T-cell (primary cell): ENCODE data around the gene CNST. TPM values are rescaled to one million over a fixed set of nuclear protein-coding genes. Genes with fewer than 3 reads are reported as not detected.

Experiments
- ATAC-seq, 4 experiments: fragments of 200-7000 bp in 3 of 4; fragments of 150-1000 bp in 1 of 4; cut with Tn5 transposase; replicated peaks in 1 of 4; 1 replicate in 3 of 4; 2 replicates in 1 of 4; pipeline ENCODE4 v1.10.0; 2021; ENCODE audit warnings: moderate library complexity in 3 of 4, mild to moderate bottlenecking in 2 of 4, moderate number of reproducible peaks in 1 of 4
- CTCF ChIA-PET, 2 donors: fragments of 300-600 bp; sonication (Branson Sonifier 250); formaldehyde crosslinking; loops; one replicate each; lab custom pipeline; 2022; ENCODE audit warnings: antibody characterized with exemption in 2 of 2; lab: Charles Lee
- POLR2A ChIA-PET, 2 donors: fragments of 300-600 bp; sonication (Branson Sonifier 250); formaldehyde crosslinking; loops; one replicate each; lab custom pipeline; 2022; ENCODE audit warnings: antibody characterized with exemption in 2 of 2; lab: Charles Lee
- DNase-seq, 35 experiments: peaks; one replicate each; pipeline versions ENCODE4 v3.0.0 to v3.0.0-alpha.2; 2013 to 2023
- H3K27ac ChIP-seq: one replicate; pipeline ENCODE4 v1.5.1; 2013; ENCODE audit warnings: low read length
- H3K27me3 ChIP-seq, 2 experiments: replicated peaks in 1 of 2; 1 replicate in 1 of 2; 2 replicates in 1 of 2; pipeline versions ENCODE4 v1.6.1 to v1.7.0; 2013; ENCODE audit warnings: low read length in 1 of 2, mixed read lengths in 1 of 2; ENCODE audit not compliant: control insufficient read depth in 2 of 2, insufficient read depth in 2 of 2; ENCODE audit errors: extremely low read depth in 1 of 2
- H3K36me3 ChIP-seq, 2 donors: 1 replicate in 1 of 2; 2 replicates in 1 of 2; pipeline versions ENCODE4 v1.6.1 to v1.7.0; 2013; ENCODE audit warnings: low read length in 1 of 2; ENCODE audit not compliant: control insufficient read depth in 2 of 2, insufficient read depth in 1 of 2; ENCODE audit errors: extremely low read depth in 1 of 2
- H3K4me1 ChIP-seq, 2 experiments: 1 replicate in 1 of 2; 2 replicates in 1 of 2; pipeline versions ENCODE4 v1.6.1 to v1.7.0; 2013; ENCODE audit warnings: low read length in 2 of 2, mixed read lengths in 1 of 2; ENCODE audit not compliant: insufficient read depth in 2 of 2, control insufficient read depth in 1 of 2; ENCODE audit errors: extremely low read depth in 1 of 2
- H3K4me3 ChIP-seq, 2 donors: 1 replicate in 1 of 2; 2 replicates in 1 of 2; pipeline versions ENCODE4 v1.5.1 to v1.7.0; 2013; ENCODE audit warnings: mild to moderate bottlenecking in 2 of 2, low read length in 1 of 2, moderate library complexity in 1 of 2; ENCODE audit not compliant: control insufficient read depth in 1 of 2; ENCODE audit errors: extremely low read depth in 1 of 2
- H3K9me3 ChIP-seq: 2 replicates; pipeline ENCODE4 v1.7.0; 2013
- H3K27ac Mint-ChIP-seq, 2 donors: one replicate each; pipeline ENCODE4 v1.8.0; 2020 to 2021; ENCODE audit warnings: mild to moderate bottlenecking in 2 of 2, mixed read lengths in 2 of 2
- H3K27me3 Mint-ChIP-seq, 2 donors: one replicate each; pipeline ENCODE4 v1.8.0; 2021 to 2022; ENCODE audit warnings: mixed read lengths in 2 of 2
- H3K36me3 Mint-ChIP-seq: one replicate; pipeline ENCODE4 v1.8.0; 2021; ENCODE audit warnings: mixed read lengths
- H3K4me1 Mint-ChIP-seq, 3 donors: one replicate each; pipeline ENCODE4 v1.8.0; 2020 to 2022; ENCODE audit warnings: mixed read lengths in 3 of 3, mild to moderate bottlenecking in 1 of 3
- H3K4me3 Mint-ChIP-seq, 3 donors: one replicate each; pipeline ENCODE4 v1.8.0; 2020 to 2022; ENCODE audit warnings: mild to moderate bottlenecking in 3 of 3, mixed read lengths in 3 of 3, moderate library complexity in 3 of 3
- H3K9me3 Mint-ChIP-seq, 3 donors: one replicate each; pipeline ENCODE4 v1.8.0; 2020 to 2022; ENCODE audit warnings: mixed read lengths in 3 of 3
- WGBS: methylation state at CpG from one replicate; pipeline ENCODE4 v1.1.5; 2013; ENCODE audit warnings: missing lambda C conversion rate; ENCODE audit not compliant: insufficient coverage; 5-methylcytosine and 5-hydroxymethylcytosine counted together
- total RNA-seq, 35 experiments: library from RNA in 6 of 35; stranded (reverse) in 6 of 35; fragments of 120-200 nt in 1 of 35; gene quantifications; one replicate each; pipeline versions ENCODE4 v1.2.1 to v1.2.4 and lab custom pipeline; 2013 to 2026

Gene CNST
- total RNA-seq, 5 donors from 2014 or later (not counting 1 experiment from before 2014, with no cell fraction given) = 69.0 to 87.3 (median 74.4) TPM

DNA sequence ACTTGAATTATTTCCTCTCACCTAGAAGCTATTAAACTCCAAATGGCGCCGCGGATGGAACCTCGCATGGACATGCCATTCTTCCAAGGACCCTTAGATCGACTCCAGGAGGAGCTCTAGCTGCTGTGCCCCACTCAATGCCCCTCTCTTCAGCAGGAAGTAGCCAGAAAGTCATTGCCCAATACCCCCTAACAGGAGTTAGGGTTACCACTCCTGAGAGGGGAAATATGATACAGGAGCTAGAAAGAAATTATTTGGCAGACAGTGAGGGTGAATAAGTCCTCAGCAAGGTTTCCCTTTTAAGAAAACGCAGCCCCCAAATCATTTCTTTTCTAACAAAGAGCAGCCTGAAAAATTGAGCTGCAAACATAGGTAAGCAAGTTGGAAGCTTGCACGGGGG is 28.8 kb upstream of the CNST start:
- Mint-ChIP-seq H3K27me3 (no peaks in the 10 kb centered on the region), H3K4me1 (no peaks in the 10 kb centered on the region), H3K9me3 (no peaks in the 10 kb centered on the region), H3K27ac (no peak overlapping the region), H3K36me3 (peaks cover 15% of the 10 kb centered on the region), H3K4me3 (no peak overlapping the region)
- no peak for ATAC-seq
- CTCF ChIA-PET = no interaction called here
- DNase-seq = no peak
- H3K36me3 ChIP-seq = peaks cover 2 to 21% of the 10 kb centered on the region in 2 donors
- no peak overlapping the region for H3K27ac ChIP-seq
- 100% methylated on average over 1 of the region's 7 CpGs for WGBS
- no peaks in the 10 kb centered on the region for H3K4me1 ChIP-seq
- H3K4me3 ChIP-seq = no peak overlapping the region
- H3K27me3 ChIP-seq = no peaks in the 10 kb centered on the region
- H3K9me3 ChIP-seq = no peaks in the 10 kb centered on the region
- POLR2A ChIA-PET = no interaction called here

DNA sequence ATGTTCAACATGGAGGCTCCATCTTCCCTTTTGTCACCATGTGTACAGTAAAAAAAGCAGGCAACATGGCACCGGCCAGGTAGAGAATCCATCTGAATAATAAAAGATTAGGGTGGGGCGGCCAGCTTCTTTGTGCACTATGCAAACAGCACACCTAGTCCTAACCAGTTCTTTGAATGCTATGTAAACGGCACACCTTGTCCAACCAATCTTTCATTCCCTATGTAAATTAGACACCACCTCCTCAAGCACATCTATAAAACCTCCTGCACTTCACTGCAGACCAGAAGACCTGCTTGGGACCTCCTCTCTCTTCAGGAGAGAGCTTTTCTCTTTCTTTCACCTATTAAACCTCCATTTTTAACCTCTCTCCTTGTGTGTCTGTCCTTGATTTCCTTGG is 28.4 kb upstream of the CNST start:
- Mint-ChIP-seq H3K36me3 (peaks cover 15% of the 10 kb centered on the region), H3K4me1 (no peaks in the 10 kb centered on the region), H3K27ac (no peak overlapping the region), H3K4me3 (no peak overlapping the region), H3K27me3 (no peaks in the 10 kb centered on the region), H3K9me3 (no peaks in the 10 kb centered on the region)
- DNase-seq (no peak), ATAC-seq (no peak)
- peaks cover 5 to 25% of the 10 kb centered on the region in 2 donors for H3K36me3 ChIP-seq
- no peak overlapping the region for H3K27ac ChIP-seq
- no peaks in the 10 kb centered on the region for H3K27me3 ChIP-seq
- ChIA-PET POLR2A (no interaction called here), CTCF (no interaction called here)
- H3K4me3 ChIP-seq = no peak overlapping the region
- 88% methylated on average over 1 of the region's 3 CpGs for WGBS
- H3K4me1 ChIP-seq = no peaks in the 10 kb centered on the region
- no peaks in the 10 kb centered on the region for H3K9me3 ChIP-seq

DNA sequence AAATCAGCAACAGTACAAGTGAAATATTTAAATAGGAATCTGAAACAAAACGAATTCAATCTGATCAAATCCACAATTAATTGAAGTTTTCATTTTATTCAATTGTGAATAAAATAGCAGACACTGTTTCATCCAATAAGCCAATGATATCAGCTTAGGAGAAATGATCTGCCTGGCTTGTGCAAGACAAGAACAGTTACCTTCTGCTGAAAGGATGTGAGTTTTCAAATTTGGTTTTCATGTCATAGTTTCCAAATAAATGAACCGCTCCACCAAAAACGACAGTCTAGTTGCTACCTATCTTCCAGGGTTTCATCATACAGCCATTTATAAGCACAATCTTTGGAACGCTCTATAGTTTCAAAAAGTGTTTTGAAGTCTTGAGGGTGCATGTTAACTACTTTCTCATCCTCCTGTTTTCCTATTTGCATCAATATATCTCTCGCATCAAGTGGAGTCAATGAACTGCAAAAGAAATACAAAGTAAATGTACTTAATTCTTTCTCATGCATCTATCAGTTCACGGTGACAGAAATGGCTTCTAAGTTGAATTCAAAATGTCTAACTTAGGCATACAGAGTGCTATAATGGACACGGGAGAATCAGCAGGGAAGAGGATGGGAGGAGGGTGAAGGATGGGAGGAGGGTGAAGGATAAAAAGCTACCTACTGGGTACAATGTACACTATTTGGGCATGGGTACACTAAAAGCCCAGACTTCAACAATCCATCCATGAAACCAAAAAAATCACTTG is 25.3 kb upstream of the CNST start:
- no peaks in the 10 kb centered on the region for H3K27me3 ChIP-seq
- Mint-ChIP-seq H3K4me3 (no peak overlapping the region), H3K4me1 (no peaks in the 10 kb centered on the region), H3K27ac (no peak overlapping the region), H3K36me3 (peaks cover 25% of the 10 kb centered on the region), H3K27me3 (no peaks in the 10 kb centered on the region), H3K9me3 (no peaks in the 10 kb centered on the region)
- no peaks in the 10 kb centered on the region for H3K4me1 ChIP-seq
- no peak overlapping the region for H3K27ac ChIP-seq
- DNase-seq = no peak
- no peak for ATAC-seq
- ChIA-PET POLR2A (no interaction called here), CTCF (no interaction called here)
- no peaks in the 10 kb centered on the region for H3K9me3 ChIP-seq
- H3K4me3 ChIP-seq = no peak overlapping the region
- WGBS = no CpG with 5 or more reads among the region's 7 CpGs
- peaks cover 9 to 51% of the 10 kb centered on the region in 2 donors for H3K36me3 ChIP-seq

DNA sequence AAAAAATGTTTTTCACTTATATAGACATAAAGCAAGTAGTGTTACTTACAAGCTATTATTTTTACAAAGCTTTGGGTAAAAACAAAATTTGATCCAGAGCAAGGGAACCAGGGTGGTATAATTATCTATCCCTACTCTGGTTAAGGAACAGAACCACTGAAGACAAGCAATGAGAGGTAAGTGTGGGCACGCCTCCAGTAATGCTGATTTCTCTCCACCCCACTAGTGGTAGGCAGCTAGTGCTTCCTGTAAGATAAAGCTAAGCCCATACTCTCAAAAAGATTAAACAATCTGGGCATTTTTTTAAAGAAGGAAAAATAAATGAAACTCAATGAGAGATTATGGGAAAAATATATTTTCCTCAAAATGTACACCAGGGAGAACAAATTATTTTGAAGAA is 22.3 kb upstream of the CNST start:
- Mint-ChIP-seq H3K27me3 (no peaks in the 10 kb centered on the region), H3K9me3 (no peaks in the 10 kb centered on the region), H3K27ac (no peak overlapping the region), H3K4me1 (no peaks in the 10 kb centered on the region), H3K4me3 (no peak overlapping the region), H3K36me3 (peaks cover 29% of the 10 kb centered on the region)
- ChIA-PET POLR2A (no interaction called here), CTCF (no interaction called here)
- Histone ChIP-seq H3K4me1 (no peaks in the 10 kb centered on the region), H3K27me3 (no peaks in the 10 kb centered on the region), H3K27ac (no peak overlapping the region), H3K36me3 (peaks cover 9 to 63% of the 10 kb centered on the region in 2 donors), H3K9me3 (no peaks in the 10 kb centered on the region), H3K4me3 (no peak overlapping the region)
- ATAC-seq = no peak
- no CpG with 5 or more reads among the region's 1 CpG for WGBS
- DNase-seq = no peak

DNA sequence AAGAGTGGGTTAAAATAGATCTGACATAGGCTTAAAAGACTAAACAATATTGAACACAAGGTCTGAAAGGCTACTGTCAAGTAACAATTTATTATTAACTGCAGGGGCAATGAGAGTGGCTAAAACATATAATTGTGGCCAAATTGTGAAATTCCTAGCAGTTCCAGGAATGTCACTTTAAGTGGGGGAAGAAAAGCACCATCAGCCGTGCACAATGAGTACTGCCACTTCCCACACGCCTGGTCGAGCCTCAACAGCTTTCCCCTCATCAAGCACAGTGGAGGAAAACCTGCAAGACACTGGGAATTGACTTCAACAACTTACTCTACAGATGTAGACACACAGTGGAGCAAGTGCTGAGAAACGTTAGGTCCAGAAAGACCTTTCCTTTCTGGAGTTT is 16.6 kb upstream of the CNST start:
- POLR2A ChIA-PET = no interaction called here
- whole genome bisulfite sequencing = 80% methylated on average over 1 of the region's 4 CpGs
- H3K27me3 Mint-ChIP-seq = no peaks in the 10 kb centered on the region
- DNase-seq (no peak), ATAC-seq (no peak)
- Histone ChIP-seq H3K27ac (no peak overlapping the region), H3K4me3 (no peak overlapping the region), H3K27me3 (no peaks in the 10 kb centered on the region), H3K9me3 (no peaks in the 10 kb centered on the region), H3K36me3 (peaks cover 8 to 65% of the 10 kb centered on the region in 2 donors), H3K4me1 (no peaks in the 10 kb centered on the region)
- CTCF ChIA-PET = no interaction called here
- peaks cover 43% of the 10 kb centered on the region for H3K36me3 Mint-ChIP-seq
- no peaks in the 10 kb centered on the region for H3K9me3 Mint-ChIP-seq
- no peak overlapping the region for H3K4me3 Mint-ChIP-seq
- peaks cover 0 to 5% (median 0%) of the 10 kb centered on the region in 3 donors for H3K4me1 Mint-ChIP-seq
- no peak overlapping the region for H3K27ac Mint-ChIP-seq

DNA sequence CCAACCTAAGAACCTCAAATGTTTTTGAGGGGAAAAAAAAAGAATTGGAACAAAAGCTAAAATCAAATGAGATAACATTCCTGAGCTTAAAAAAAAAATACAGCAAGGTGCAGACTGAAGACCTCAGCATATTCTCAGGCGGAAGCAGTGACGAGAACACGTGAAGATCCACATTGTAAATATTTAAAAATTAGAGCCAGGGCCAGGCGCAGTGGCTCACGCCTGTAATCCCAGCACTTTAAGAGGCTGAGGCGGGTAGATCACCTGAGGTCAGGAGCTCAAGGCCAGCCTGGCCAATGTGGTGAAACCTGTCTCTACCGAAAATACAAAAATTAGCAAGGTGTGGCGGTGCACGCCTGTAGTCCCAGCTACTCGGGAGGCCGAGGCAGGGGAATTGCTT is 15.9 kb upstream of the CNST start:
- Mint-ChIP-seq H3K4me3 (no peak overlapping the region), H3K27me3 (no peaks in the 10 kb centered on the region), H3K36me3 (peaks cover 50% of the 10 kb centered on the region), H3K4me1 (peaks cover 0 to 5% (median 0%) of the 10 kb centered on the region in 3 donors), H3K27ac (no peak overlapping the region), H3K9me3 (no peaks in the 10 kb centered on the region)
- Histone ChIP-seq H3K9me3 (no peaks in the 10 kb centered on the region), H3K36me3 (peaks cover 5 to 64% of the 10 kb centered on the region in 2 donors), H3K4me3 (no peak overlapping the region), H3K27ac (no peak overlapping the region), H3K27me3 (no peaks in the 10 kb centered on the region), H3K4me1 (no peaks in the 10 kb centered on the region)
- no peak for ATAC-seq
- ChIA-PET CTCF (no interaction called here), POLR2A (interaction anchor here in 1 of 2 donors (0.6 kb wide), 1 partner anchor 1563 kb away, joined by 4 read pairs; no protein-coding TSS in a partner anchor)
- WGBS = 65% methylated on average over 6 of the region's 11 CpGs
- no peak for DNase-seq
